OCI-LY7 (cell line): ENCODE measurements around the gene KLF16.

Experiments
- CTCF ChIP-seq: fragments of 200-600 bp; sonication (generic); conservative IDR thresholded peaks from 2 replicates; pipeline ENCODE4 v1.5.1; 2014; ENCODE audit warnings: mild to moderate bottlenecking, antibody characterized with exemption, low read length, moderate library complexity, mixed read lengths
- EZH2phosphoT487 ChIP-seq: fragments of 200-600 bp; sonication (generic); IDR thresholded peaks from 2 replicates; pipeline ENCODE4 v1.6.1; 2018; ENCODE audit warnings: low read depth, borderline replicate concordance, mild to moderate bottlenecking, mixed run types, antibody characterized with exemption, low read length, moderate library complexity, mixed read lengths

DNA sequence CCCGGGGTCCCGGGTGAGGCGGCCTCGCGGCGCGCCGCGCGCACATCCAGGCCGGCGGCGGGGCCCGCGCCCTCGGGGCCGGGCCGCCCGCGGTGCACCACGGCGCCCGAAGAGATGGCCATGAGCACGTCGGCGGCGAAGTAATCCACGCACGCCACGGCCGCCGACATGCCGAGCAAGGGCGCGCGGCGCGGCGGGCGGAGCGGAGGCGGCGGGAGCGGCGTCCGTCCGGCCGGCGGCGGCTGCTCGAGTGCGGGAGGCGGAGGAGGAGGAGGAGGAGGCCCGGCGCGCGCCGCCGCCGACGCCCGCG is at the start of gene KLF16:
- TF ChIP-seq CTCF: no peak
- no peak for TF ChIP-seq EZH2phosphoT487
